PC-9 (cell line): ENCODE measurements around the gene ZFAND2B. TPM values are rescaled to one million over a fixed set of nuclear protein-coding genes. Genes with fewer than 3 reads are reported as not detected.

Source experiments
- BruUV-seq: library from RNA; stranded (reverse); fragments of 400-500 nt; replicated peaks from 2 replicates; lab custom pipeline; 2021; lab: Mats Ljungman, UMichigan
- CTCF ChIA-PET: fragments of 300-600 bp; sonication (Branson Sonifier 250); formaldehyde crosslinking; loops from one replicate; lab custom pipeline; 2022; ENCODE audit warnings: antibody characterized with exemption; lab: Charles Lee
- POLR2A ChIA-PET: fragments of 300-600 bp; sonication (Branson Sonifier 250); formaldehyde crosslinking; loops from one replicate; lab custom pipeline; 2022; ENCODE audit warnings: antibody characterized with exemption; ENCODE audit not compliant: unreplicated experiment; lab: Charles Lee
- DNase-seq, 2 experiments: peaks; one replicate each; pipeline versions ENCODE4 v3.0.0 to v3.0.0-alpha.2; 2015 to 2022; ENCODE audit warnings: mixed read lengths in 1 of 2
- H2AFZ ChIP-seq: fragments of 200-600 bp; sonication (generic); 2 replicates; pipeline ENCODE4 v1.8.1; 2017; ENCODE audit warnings: antibody characterized with exemption
- H3F3A ChIP-seq: fragments of 200-600 bp; sonication (generic); 2 replicates; pipeline ENCODE4 v1.8.1; 2017; ENCODE audit warnings: antibody characterized with exemption, mild to moderate bottlenecking, low read depth; ENCODE audit not compliant: insufficient read depth
- H3K27ac ChIP-seq: fragments of 200-600 bp; sonication (generic); 2 replicates; pipeline ENCODE4 v1.6.1; 2016; ENCODE audit warnings: mixed run types
- H3K27me3 ChIP-seq: fragments of 200-600 bp; sonication (generic); 2 replicates; pipeline ENCODE4 v1.6.1; 2016; ENCODE audit warnings: low read depth, mixed run types; ENCODE audit not compliant: insufficient read depth
- H3K36me3 ChIP-seq: fragments of 200-600 bp; sonication (generic); 2 replicates; pipeline ENCODE4 v1.6.1; 2016; ENCODE audit warnings: low read depth, mixed run types
- H3K4me1 ChIP-seq: fragments of 200-600 bp; sonication (generic); replicated peaks from 2 replicates; pipeline ENCODE4 v1.6.1; 2016; ENCODE audit warnings: mixed run types; ENCODE audit not compliant: insufficient read depth
- H3K4me2 ChIP-seq: fragments of 200-600 bp; sonication (generic); 2 replicates; pipeline ENCODE4 v1.6.1; 2017; ENCODE audit warnings: mixed run types
- H3K4me3 ChIP-seq: fragments of 200-600 bp; sonication (generic); 2 replicates; pipeline ENCODE4 v1.6.1; 2016; ENCODE audit warnings: mixed run types
- H3K79me2 ChIP-seq: fragments of 200-600 bp; sonication (generic); 2 replicates; pipeline ENCODE4 v1.6.1; 2017; ENCODE audit warnings: low read depth, mixed run types
- H3K9me2 ChIP-seq: fragments of 200-600 bp; sonication (generic); 2 replicates; pipeline ENCODE4 v1.8.1; 2017; ENCODE audit warnings: mild to moderate bottlenecking; ENCODE audit not compliant: insufficient read depth
- H3K9me3 ChIP-seq: fragments of 200-600 bp; sonication (generic); 2 replicates; pipeline ENCODE4 v1.8.1; 2016; ENCODE audit warnings: low read depth; ENCODE audit not compliant: insufficient read depth
- H4K20me1 ChIP-seq: fragments of 200-600 bp; sonication (generic); 2 replicates; pipeline ENCODE4 v1.8.1; 2017; ENCODE audit not compliant: insufficient read depth
- EZH2 ChIP-seq: fragments of 200-600 bp; sonication (generic); IDR thresholded peaks from 2 replicates; pipeline ENCODE4 v1.8.0; 2017; ENCODE audit warnings: antibody characterized with exemption, low read depth
- intact Hi-C: fragments of 100-400 bp; cut with micrococcal nuclease; formaldehyde crosslinking; loops from one replicate; pipeline ENCODE4 v1.10.0; 2022; ENCODE audit not compliant: unreplicated experiment
- total RNA-seq: library from RNA; stranded (reverse); gene quantifications from 2 replicates; pipeline ENCODE4 v1.2.3, GENCODE V29; 2021
- TF ChIP-seq, protein P1 (sequence below): fragments of 200-600 bp; sonication (generic); conservative IDR thresholded peaks from 2 replicates; pipeline ENCODE4 v1.6.1; 2017; ENCODE audit warnings: mixed run types, antibody characterized with exemption, mild to moderate bottlenecking, moderate library complexity

ZFAND2B gene
- total RNA-seq, 1 experiment from 2014 or later = 24.6 TPM

GRCh38 chr2:219176818-219177551 is 29.6 kb upstream of the ZFAND2B start, which contains the start of gene CNPPD1:
TSS of gene CNPPD1 (minus strand) at chr2:219176925. CDS start at chr2:219176828, 97 bp downstream.
- Histone ChIP-seq H3F3A (peaks cover 23% of the 10 kb centered on the region), H4K20me1 (no peaks in the 10 kb centered on the region; the same call in 1 of the 2 replicates), H3K4me2 (peak within 1 kb of the TSS; percentile 83), H3K27ac (peak within 1 kb of the TSS; percentile 77), H3K36me3 (peaks cover 19% of the 10 kb centered on the region; the same call in 1 of the 2 replicates), H3K9me3 (no peaks in the 10 kb centered on the region), H3K9me2 (no peaks in the 10 kb centered on the region), H3K27me3 (no peaks in the 10 kb centered on the region), H3K79me2 (peaks cover 39% of the 10 kb centered on the region), H2AFZ (peak within 1 kb of the TSS; percentile 91), H3K4me1 (peaks cover 19% of the 10 kb centered on the region), H3K4me3 (peak within 1 kb of the TSS; percentile 95)
- DNase-seq = peak; percentile 68 to 93
- TF ChIP-seq, protein P1, sequence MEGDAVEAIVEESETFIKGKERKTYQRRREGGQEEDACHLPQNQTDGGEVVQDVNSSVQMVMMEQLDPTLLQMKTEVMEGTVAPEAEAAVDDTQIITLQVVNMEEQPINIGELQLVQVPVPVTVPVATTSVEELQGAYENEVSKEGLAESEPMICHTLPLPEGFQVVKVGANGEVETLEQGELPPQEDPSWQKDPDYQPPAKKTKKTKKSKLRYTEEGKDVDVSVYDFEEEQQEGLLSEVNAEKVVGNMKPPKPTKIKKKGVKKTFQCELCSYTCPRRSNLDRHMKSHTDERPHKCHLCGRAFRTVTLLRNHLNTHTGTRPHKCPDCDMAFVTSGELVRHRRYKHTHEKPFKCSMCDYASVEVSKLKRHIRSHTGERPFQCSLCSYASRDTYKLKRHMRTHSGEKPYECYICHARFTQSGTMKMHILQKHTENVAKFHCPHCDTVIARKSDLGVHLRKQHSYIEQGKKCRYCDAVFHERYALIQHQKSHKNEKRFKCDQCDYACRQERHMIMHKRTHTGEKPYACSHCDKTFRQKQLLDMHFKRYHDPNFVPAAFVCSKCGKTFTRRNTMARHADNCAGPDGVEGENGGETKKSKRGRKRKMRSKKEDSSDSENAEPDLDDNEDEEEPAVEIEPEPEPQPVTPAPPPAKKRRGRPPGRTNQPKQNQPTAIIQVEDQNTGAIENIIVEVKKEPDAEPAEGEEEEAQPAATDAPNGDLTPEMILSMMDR = no peak
- no peak for TF ChIP-seq EZH2
- intact Hi-C loops = loop anchor here (1.0 to 5.0 kb wide), 8 partner anchors 17 to 212 kb away; partner anchors contain the start of genes ABCB6, NHEJ1 and ZFAND2B
- ChIA-PET CTCF (interaction anchor here (0.6 to 1.6 kb wide), 3 partner anchors 42 to 517 kb away, joined by 5 to 10 read pairs (median 5); partner anchors contain the start of genes ABCB6, BCS1L and ZNF142), POLR2A (interaction anchor here (0.6 to 1.0 kb wide), 8 partner anchors 29 to 322 kb away, joined by 3 to 9 read pairs (median 4); partner anchors contain the start of genes ANKZF1 and ATG9A)
- BruUV-seq = TSS peak; percentile 26

- peak; percentile 81 to 86 for DNase-seq
- Histone ChIP-seq H3K9me3 (no peaks in the 10 kb centered on the region), H4K20me1 (no peaks in the 10 kb centered on the region; the same call in 1 of the 2 replicates), H3K9me2 (no peaks in the 10 kb centered on the region), H3K4me3 (peak within 1 kb of the TSS; percentile 95), H3K4me2 (peak within 1 kb of the TSS; percentile 83), H3K79me2 (peaks cover 39% of the 10 kb centered on the region), H2AFZ (peak within 1 kb of the TSS; percentile 91), H3K27ac (peak within 1 kb of the TSS; percentile 77), H3K27me3 (no peaks in the 10 kb centered on the region), H3F3A (peaks cover 18% of the 10 kb centered on the region), H3K4me1 (peaks cover 19% of the 10 kb centered on the region), H3K36me3 (peaks cover 21% of the 10 kb centered on the region; the same call in 1 of the 2 replicates)
- no peak for TF ChIP-seq EZH2
- TF ChIP-seq, protein P1 = no peak
- intact Hi-C loops = loop anchor here (1.0 to 5.0 kb wide), 7 partner anchors 17 to 211 kb away; partner anchors contain the start of genes ABCB6, NHEJ1 and ZFAND2B
- POLR2A ChIA-PET = no interaction called here
- CTCF ChIA-PET = no interaction called here
- TSS peak; percentile 45 for BruUV-seq
Observed at GRCh38 chr2:219177552-219178376, 28.8 kb upstream of the ZFAND2B start, which contains the start of gene RETREG2. TSS of gene RETREG2 (plus strand) at chr2:219178275. CDS start at chr2:219178353, 78 bp downstream.
